Hindlimb muscle (tissue), 1 donor: ENCODE data around the gene ANKRD55. TPM values are rescaled to one million over a fixed set of nuclear protein-coding genes. Genes with fewer than 3 reads are reported as not detected.
"Not testable (repeated sequence)": the region's sequence is repeated elsewhere in the genome, so short reads cannot be mapped to it uniquely, and the experiment has no call there.

ENCODE experiments used
- DNase-seq: peaks from one replicate; pipeline ENCODE4 v3.0.0-alpha.2; 2013
- polyA plus RNA-seq: library from polyadenylated mRNA; unstranded; fragments of 120-200 nt; gene quantifications from one replicate; pipeline ENCODE4 v1.2.1, GENCODE V29; 2013; ENCODE audit not compliant: insufficient read length

ANKRD55 gene
- polyA plus RNA-seq, 1 donor = 0.27 TPM

DNA sequence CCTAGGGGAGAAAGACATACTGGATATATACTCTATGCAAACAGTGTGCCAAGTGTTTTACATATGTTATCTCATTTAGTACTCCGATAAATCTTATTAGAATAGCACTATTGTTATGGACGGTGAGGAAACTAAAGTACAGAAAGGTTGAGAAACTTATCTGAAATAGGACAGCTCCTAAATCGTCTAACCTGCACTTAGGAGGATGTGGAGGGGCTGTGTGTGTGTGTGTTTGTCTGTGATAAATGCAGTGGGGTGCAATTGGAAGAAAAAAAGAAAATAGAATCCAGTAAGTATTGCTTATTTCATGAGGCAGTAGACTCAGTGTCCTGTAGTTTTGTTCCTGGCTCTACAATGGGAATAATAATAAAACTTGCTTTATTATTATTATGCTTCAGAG is 131.9 kb downstream of the ANKRD55 start:
- no peak for DNase-seq

DNA sequence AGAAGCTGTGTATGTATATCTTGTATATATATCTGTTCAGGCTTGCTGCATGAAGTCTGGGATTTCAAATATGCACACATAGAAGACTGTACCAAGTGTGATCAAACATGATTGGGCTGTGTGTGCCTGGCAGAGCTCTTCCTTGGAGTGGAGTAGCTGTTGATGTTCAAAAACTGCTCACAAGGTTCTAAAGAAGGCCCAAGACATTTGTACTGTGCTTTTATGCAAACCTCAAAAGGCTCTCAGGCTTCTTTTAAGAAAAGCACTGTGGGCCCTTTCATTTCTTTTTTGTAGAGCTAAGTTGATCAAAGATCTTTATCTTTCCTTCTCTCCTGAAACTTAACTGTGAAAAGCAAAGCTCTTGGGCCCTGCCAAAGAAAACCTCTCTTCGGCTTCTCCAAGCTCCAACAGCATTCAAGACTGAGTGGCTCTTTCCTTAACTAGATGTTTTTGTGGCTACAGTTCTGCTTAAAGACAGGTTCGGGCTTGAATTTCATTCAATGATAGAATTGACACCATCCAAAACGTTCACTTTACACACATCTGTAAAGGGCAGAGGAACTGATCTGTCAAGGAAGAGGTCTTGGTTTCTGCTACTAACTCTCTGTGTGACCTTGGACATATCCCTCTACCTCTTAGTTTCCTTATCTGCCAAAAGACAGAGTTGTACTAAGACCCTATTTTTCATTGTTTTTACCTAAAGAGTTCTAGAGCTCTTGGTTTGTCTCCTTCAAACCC is 132.5 kb downstream of the ANKRD55 start:
- no peak for DNase-seq

DNA sequence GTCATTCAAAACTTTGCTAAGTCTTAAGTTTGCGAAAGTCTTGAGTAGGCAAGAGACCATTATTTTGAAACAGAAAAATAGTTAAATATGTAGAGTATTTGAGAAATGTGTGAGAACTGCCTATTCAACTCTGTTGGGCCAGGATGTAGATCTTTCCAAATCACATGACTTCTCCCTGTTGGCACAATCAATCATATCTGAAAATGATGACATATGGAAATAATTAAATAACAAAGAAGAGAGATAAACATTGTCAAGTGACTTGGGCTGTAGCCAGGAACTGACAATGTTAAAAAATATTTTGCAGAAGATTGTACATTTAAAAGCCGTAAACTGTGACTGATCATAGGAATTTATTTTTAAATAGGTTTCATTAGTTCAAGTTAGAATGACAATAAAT is 133.8 kb downstream of the ANKRD55 start:
- peak; percentile 59 for DNase-seq

DNA sequence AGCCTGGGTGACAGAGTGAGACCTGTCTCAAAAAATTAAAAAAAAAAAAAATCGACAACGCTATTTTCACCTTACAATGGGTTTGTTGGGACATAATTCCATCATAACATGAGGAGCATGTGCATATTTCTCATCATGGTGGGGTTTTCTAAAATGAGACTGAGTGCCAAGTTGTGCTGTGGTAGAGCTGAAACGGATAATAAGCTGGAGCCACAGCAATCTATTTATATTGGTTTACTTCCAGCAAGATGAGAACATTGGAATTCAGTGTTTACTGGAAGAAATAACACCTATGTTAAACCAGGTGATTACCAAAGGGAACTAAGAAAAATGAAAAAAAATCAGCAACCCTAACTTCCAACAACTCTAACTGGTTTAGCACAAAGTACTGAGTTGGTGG is 136.1 kb downstream of the ANKRD55 start:
- no peak for DNase-seq

DNA sequence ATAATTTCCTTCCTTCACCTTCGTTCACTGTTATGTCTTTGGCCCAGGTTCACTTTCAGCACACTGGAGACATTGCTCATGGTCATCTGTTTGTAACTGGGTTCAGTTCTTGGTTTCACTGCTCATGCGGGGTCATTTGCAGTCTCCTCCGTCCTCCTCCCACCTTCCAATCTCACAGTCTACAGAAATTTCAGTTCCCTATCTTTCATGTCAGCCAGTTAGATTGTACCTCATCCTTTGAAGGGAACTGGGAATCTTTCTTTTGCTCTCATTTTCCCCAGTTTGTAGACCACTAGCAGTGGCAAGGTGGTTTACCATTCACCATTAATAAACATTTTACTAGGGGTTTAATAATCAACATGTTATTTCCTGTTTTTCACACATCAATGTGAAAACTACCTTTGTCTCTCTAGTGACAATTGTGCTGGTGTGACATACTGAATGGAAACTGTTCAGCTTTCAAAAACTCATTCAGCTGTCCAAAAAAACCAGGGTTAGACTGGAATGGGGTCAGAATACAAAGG is 137.5 kb downstream of the ANKRD55 start:
- DNase-seq = no peak

DNA sequence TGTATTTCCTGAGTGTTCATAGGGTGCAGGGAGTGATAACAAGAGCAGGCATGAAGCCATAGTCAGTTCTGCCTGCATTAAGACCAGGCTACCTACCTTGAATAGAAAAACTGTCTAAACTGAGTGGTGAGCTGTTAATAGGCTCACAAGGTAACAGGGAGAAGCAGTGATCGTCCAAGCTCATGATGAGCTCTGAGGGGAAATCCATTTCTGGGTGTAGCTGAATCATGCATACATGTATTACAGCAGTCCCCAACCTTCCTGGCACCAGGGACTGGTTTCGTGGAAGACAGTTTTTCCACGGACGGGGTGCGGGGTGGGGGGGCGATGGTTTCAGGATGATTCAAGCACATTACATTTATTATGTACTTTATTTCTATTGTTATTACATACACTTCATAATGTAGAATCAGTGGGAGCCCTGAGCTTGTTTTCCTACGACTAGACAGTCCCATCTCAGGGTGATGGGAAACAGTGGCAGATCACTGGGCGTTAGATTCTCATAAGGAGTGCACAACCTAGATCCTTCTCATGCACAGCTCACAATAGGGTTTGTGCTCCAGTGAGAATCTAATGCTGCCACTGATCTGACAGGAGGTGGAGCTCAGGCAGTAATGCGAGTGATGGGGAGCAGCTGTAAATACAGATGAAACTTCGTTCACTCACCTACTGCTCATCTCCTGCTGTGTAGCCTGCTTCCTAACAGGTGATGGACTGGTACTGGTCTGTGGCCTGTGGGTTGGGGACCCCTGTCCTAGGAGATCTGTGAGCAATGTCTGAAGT is 138.4 kb downstream of the ANKRD55 start:
- DNase-seq = no peak

DNA sequence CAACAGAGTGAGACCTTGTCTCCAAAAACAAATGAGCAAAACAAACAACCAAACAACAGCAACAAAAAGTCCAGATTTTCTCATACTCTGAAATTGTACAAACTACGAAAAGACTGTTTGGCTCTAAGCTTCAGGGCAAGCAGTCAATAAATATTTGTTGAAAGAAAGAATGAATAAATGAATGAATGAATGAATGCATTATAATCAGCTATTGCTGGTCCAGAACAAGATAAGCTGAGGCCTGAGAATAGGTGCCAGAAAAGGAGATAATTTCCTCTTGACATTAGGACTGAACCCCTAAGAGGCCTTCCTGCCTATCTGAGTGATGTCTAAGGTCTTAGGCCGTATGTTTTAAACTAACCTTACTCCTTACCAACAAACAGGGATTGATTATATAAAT is 139.2 kb downstream of the ANKRD55 start:
- DNase-seq = no peak

DNA sequence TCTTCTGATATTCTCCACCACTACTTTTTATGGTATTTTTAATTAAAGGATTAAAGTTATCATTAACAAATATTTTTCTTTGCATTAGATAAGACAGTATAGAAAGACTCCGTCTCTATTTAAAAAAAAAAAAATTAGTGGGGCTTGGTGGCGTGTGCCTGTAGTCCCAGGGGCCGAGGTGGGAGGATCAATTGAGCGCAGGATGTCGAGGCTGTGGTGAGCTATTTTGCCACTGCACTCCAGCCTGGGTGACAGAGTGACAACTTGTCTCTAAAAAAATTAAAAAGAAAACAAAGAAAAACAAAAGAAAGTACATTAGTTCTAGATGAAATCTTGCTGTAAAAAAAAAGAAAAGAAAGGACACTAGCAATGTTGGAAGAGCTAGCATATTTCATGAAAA is 141.0 kb downstream of the ANKRD55 start:
- no peak for DNase-seq

DNA sequence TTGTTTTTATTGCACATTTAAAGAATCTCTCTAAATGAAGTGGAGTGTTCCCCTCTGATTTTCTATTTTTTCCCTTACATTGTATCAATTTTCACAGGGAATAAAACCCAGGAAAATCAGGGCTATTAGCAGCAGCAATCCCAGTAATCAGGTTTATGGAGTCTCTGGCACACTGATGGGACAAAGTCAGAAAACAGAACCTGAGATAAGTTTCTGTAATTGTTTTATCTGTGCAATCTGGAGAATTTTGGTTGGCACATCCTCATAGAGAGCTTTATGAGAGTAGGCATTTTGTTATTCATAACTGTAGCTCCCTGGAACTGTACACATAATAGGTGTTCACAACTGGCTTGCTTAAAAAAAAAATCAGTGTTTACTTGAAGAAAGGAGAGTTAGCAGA is 141.5 kb downstream of the ANKRD55 start:
- no peak for DNase-seq

DNA sequence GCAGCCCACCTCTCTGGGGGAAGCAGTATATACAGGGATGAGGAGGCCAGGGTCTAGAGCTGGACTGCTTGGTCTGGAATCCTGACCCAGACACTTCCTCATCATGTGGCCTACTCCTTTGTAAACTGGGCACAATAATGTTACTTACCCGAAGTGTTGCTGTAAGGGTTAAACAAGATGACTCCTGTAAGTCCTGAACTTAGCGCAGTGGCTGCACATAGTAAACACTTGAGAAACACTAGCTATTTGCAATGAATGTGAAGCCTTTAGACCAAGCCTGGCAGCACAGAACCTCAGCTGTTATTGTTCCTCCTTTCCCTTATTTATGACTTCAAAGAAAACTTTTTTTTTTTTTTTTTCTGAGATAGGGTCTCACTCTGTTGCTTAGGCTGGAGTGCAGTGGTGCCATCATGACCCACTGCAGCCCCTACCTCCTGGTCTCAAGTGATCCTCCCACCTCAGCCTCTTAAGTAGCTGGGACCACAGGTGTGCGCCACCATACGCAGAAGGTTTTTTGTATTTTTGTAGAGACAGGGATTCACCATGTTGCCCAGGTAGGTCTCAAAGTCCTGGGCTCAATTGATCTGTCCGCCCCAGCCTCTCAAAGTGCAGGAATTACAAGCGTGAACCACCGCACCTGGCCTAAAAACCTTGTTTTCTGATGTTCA is 142.2 kb downstream of the ANKRD55 start:
- DNase-seq = no peak

DNA sequence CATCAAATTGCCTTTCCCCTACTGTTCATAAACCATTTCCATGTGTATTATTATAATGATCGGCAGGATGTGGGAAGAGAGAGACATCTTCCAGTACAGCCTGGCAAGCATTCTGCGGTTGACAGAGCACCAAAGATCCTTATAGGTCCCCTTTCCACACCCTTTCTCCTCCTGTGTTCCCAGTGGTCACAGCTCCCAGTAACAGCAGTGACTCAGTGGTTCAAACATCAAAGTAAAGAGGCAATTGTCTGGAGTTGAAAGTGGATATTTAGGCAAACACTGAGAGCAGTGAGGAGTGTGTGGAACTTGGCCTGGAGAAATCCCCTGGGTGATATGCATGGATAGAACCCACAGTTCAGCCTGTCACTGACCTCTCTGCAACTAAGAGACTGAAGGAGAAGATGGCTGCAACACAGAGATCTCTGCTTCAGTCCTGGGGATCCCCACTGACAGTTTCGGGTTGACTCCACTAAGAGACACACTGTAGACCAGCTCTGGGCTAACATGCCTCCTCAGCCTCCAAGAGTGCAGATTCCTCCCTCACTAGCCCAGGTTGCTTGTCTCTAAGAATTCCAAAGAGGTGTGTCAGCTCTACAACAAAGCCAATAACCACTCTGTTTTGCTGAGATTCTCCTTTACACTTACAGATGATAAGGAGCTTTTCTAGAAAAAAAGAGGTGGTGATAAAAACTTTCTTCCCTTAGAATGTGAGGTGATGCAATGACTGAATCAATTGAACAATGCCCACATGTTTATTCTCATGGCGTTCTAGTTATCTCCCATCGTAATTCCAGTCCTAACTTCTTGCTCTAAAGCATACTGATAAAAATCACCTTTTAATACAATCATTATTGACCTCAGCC is 143.9 kb downstream of the ANKRD55 start:
- no peak for DNase-seq

DNA sequence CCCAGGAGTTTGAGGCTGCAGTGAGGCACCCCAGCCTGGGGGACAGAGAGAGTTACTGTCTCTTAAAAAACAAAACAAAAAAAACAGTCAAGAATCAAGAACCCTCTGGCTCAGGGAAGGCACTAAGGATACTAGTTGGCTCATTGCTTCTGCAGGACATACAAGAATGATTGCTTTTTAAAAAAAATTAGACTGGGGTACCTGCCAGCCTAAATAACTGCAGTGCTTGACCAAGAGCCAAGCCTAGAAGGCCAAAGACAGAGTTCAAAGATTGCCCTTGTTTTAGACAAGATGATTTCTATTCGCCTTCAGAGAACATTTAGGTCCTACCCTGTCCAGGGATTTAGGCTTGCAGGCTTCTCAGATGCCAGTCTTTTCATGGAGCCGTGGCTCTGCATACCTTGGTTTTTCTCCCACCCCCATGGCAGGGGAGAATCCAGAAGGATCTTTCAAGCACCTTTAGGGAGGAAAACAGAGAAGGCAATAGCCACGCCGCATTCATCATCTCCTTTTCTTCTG is 144.6 kb downstream of the ANKRD55 start:
- DNase-seq = no peak

DNA sequence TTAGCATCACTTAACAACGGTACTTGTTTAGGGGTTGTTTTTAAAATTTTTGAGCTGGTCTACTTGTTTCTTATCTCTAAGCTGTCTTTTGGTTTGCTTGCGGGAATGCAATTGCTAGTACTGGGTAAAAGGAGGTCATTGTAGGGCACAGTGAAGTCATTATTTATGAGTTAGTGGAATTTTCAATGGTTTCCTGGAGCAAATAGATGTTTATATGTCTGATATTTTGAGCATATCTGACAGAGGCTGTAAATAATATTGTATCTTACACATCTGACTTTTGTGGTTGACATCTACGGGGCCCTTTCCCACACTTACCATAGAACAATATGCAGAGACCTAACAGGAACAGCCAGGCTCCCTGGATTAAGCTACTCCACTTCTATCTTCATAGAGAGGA is 147.9 kb downstream of the ANKRD55 start:
- DNase-seq = no peak

DNA sequence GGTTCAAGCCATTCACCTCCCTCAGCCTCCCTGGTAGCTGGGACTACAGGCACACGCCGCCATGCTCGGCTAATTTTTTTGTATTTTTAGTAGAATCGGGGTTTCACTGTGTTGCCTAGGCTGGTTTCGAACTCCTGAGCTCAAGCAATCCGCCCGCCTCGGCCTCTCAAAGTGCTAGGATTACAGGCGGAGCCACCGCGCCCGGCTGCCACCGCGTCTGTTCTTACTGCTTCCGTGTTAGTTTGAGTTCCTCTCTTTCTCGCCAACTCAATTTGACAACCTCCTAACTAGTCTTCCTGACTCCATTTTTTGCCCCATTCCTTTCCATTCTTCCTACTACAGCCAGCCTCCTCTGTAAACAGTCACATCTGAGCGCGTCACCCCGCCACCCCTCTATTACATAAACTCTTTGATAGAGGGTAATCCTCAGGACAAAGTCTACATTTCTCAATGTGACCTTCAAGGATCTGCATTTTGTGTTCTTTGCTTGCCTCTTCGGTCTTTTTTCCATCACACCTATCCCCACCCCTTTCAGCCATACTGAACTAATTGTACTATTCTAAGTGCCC is 149.8 kb downstream of the ANKRD55 start:
- DNase-seq = no peak

DNA sequence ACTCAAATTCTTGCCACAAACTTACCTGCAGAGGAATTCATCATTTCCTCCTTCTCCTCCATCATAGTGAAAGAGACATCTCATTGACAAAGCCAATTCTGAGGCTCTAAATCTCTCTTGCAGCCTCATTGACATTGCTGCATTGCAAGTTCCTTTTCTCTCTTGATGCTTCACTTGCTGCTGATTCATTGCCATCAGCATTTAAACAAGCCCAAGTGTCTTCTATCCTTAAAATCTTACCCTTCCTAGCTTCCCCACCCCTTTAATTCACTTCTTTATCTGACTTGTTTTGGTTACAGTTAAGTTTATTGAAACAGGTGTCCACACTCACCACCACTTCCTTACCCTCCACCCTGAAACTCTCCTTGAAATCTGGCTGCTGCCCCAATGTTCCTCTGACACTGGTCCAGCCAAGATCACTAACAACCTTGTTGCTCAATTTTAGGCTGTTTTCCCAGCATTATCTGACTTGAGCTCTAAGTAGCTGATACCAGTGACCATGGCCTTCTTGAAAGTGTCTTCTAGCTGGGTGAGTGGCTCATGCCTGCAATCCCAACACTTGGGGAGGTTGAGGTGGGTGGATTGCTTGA is 152.0 kb downstream of the ANKRD55 start:
- DNase-seq = not testable (repeated sequence)

DNA sequence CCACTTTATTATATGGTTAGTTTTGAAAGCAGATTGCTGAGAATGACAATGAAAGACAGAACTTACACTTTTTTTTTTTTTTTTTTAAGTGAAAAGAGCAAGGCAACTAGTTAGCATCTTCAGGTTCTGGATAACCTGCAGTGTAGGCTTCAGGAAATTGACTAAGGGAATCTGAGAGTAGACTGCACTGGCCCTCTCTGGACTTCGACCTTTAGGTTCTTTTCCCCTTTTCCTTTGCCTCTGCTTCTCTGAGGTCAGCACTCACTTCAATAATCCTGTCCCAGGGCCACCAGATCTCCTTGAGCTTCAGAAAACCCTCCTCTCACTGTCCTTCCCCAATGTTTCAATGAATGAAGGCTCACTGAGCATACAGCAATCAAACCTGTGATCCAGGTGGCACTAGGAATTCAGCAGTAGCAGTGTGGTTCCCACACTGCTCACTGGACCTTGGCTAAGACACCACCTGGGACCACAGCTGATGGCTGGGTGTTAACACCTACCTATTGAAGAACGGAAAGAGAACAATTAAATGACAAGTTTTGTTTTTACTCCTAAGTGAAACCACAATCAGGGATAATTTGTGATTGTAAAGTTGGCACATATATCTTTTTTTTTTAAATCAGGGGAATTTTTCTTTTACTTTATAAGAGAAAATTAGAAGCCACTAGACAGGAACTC is 152.6 kb downstream of the ANKRD55 start:
- DNase-seq = no peak

DNA sequence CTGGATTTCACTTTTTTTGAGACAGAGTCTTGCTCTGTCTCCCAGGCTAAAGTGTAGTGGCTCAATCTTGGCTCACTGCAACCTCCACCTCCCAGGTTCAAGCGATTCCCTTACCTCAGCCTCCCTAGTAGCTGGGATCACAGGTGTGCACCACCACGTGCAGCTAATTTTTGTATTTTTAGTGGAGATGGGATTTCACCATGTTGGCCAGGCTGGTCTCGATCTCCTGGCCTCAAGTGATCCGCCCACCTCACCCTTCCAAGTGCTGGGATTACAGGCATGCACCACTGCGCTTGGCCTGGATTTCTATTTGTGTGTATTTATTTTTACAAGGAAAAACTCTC is 154.0 kb downstream of the ANKRD55 start:
- DNase-seq = not testable (repeated sequence)

DNA sequence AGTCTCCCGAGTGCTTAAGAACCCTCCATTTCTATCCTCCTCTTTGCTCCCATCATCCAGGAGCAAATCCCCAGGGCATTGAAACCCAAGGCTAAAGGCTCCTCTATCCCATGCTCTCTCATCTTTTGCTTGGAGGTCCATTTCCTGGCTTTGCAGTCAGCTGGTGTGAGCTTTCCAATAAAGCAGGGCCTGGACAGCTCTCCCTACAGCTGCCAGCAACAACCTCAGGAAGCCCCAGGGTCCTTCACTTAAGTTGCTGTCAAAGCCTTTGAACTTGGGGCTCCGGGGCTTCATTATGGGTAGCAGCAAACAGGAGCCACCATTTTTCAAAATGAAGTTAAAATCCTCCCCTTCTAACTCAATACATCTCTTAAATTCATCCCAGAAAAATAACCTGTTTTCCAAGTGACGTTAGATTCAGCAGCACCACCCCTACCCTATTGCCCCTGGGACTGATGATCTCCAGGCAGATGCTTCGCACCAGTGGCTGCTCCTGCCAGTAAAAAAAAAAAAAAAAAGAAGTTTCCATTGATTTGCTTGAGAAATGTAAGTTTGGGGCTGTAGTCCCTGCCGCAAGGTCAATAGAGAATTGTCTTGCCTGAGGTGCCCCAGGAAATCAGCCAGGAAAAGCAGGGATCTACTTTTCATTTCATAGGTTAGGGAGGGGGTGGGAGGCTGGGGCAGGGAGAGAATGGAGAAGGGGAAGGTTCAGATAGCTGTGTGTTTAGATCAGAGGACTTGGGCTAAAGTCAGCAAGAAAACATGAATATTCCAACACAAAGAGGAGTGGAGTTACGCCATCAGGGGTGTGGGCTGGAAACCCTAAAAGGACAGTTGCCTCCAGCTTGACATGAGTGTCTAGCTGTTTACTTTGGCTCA is 154.6 kb downstream of the ANKRD55 start:
- no peak for DNase-seq

DNA sequence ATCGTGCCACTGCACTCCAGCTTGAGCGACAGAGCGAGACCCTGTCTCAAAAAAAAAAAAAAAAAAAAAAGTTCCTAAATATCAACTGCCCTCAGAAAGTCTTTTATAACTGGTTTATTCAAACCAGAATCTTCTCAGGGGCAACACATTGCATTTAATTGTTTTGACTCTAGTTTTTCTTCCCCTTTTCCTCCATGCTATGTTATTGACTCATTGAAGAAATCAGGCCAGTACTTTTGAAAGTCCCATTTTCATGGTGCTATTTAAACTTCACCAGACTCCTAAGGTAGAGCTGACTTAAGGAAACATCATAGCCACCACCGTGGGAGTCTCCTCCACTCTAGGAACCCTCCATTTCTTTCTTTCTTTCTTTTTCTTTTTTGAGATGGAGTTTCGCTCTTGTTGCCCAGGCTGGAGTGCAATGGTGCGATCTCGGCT is 155.3 kb downstream of the ANKRD55 start:
- DNase-seq = no peak

DNA sequence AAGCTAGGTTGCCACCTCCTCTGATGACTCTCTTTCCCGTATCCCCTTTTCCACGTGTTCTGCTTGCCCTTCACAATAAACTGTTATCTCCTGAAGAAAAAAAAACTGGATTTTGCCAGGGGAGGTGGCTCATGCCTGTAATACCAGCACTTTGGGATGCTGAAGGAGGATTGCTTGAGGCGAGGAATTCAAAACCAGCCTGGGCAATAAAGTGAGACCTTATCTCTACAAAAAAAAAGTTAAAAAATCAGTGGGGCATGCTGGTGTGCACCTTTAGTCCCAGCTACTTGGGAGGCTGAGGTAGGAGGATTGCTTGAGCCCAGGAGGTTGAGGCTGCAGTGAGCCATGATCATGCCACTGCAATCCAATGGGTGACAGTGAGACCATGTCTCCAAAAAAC is 156.6 kb downstream of the ANKRD55 start:
- DNase-seq = no peak
